ENCODE data around the gene GAREM1. TPM values are rescaled to one million over a fixed set of nuclear protein-coding genes. Genes with fewer than 3 reads are reported as not detected.

Gene GAREM1
- total RNA-seq, 1 donor from 2014 or later: 5.2 TPM

- Histone ChIP-seq H3K27ac (ENCODE audit: low read depth, low read length) (no peak overlapping the region), H3K4me3 (ENCODE audit: low read length in 3 of 3) (no peak overlapping the region), H3K27me3 (ENCODE audit: control insufficient read depth in 3 of 3, insufficient read depth in 3 of 3, low read length in 3 of 3) (no peaks in the 10 kb centered on the region), H3K4me1 (ENCODE audit: control insufficient read depth in 3 of 3, insufficient read depth in 3 of 3, low read length in 3 of 3) (no peaks in the 10 kb centered on the region), H3K9me3 (ENCODE audit: control insufficient read depth in 3 of 3, low read length in 3 of 3) (no peaks in the 10 kb centered on the region), H3K9ac (ENCODE audit: low read depth in 1 of 3, low read length in 3 of 3) (no peak overlapping the region), H3K36me3 (ENCODE audit: control insufficient read depth in 3 of 3, insufficient read depth in 3 of 3, low read length in 3 of 3) (no peaks in the 10 kb centered on the region)
Observed at GRCh38 chr18:32362484-32362883, 108.2 kb downstream of the GAREM1 start.

GRCh38 chr18:32360682-32361345 is 109.9 kb downstream of the GAREM1 start:
- Histone ChIP-seq H3K9ac (ENCODE audit: low read depth in 1 of 3, low read length in 3 of 3) (no peak overlapping the region), H3K36me3 (ENCODE audit: control insufficient read depth in 3 of 3, insufficient read depth in 3 of 3, low read length in 3 of 3) (no peaks in the 10 kb centered on the region), H3K4me3 (ENCODE audit: low read length in 3 of 3) (no peak overlapping the region), H3K27ac (ENCODE audit: low read depth, low read length) (no peak overlapping the region), H3K4me1 (ENCODE audit: control insufficient read depth in 3 of 3, insufficient read depth in 3 of 3, low read length in 3 of 3) (no peaks in the 10 kb centered on the region), H3K9me3 (ENCODE audit: control insufficient read depth in 3 of 3, low read length in 3 of 3) (no peaks in the 10 kb centered on the region), H3K27me3 (ENCODE audit: control insufficient read depth in 3 of 3, insufficient read depth in 3 of 3, low read length in 3 of 3) (no peaks in the 10 kb centered on the region)

- Histone ChIP-seq H3K36me3 (ENCODE audit: control insufficient read depth in 3 of 3, insufficient read depth in 3 of 3, low read length in 3 of 3) (no peaks in the 10 kb centered on the region), H3K4me1 (ENCODE audit: control insufficient read depth in 3 of 3, insufficient read depth in 3 of 3, low read length in 3 of 3) (no peaks in the 10 kb centered on the region), H3K27me3 (ENCODE audit: control insufficient read depth in 3 of 3, insufficient read depth in 3 of 3, low read length in 3 of 3) (no peaks in the 10 kb centered on the region), H3K9me3 (ENCODE audit: control insufficient read depth in 3 of 3, low read length in 3 of 3) (no peaks in the 10 kb centered on the region), H3K4me3 (ENCODE audit: low read length in 3 of 3) (no peak overlapping the region), H3K9ac (ENCODE audit: low read depth in 1 of 3, low read length in 3 of 3) (no peak overlapping the region), H3K27ac (ENCODE audit: low read depth, low read length) (no peak overlapping the region)
Observed at GRCh38 chr18:32358529-32358928, 112.2 kb downstream of the GAREM1 start.

GRCh38 chr18:32358075-32358474 is 112.6 kb downstream of the GAREM1 start:
- no peaks in the 10 kb centered on the region for H3K9me3 ChIP-seq (ENCODE audit: control insufficient read depth in 3 of 3, low read length in 3 of 3)
- H3K36me3 ChIP-seq (ENCODE audit: control insufficient read depth in 3 of 3, insufficient read depth in 3 of 3, low read length in 3 of 3): no peaks in the 10 kb centered on the region
- no peak overlapping the region for H3K4me3 ChIP-seq (ENCODE audit: low read length in 3 of 3)
- H3K27me3 ChIP-seq (ENCODE audit: control insufficient read depth in 3 of 3, insufficient read depth in 3 of 3, low read length in 3 of 3): no peaks in the 10 kb centered on the region
- H3K27ac ChIP-seq (ENCODE audit: low read depth, low read length): no peak overlapping the region
- no peak overlapping the region for H3K9ac ChIP-seq (ENCODE audit: low read depth in 1 of 3, low read length in 3 of 3)
- no peaks in the 10 kb centered on the region for H3K4me1 ChIP-seq (ENCODE audit: control insufficient read depth in 3 of 3, insufficient read depth in 3 of 3, low read length in 3 of 3)

- Histone ChIP-seq H3K9ac (ENCODE audit: low read depth in 1 of 3, low read length in 3 of 3) (no peak overlapping the region), H3K27me3 (ENCODE audit: control insufficient read depth in 3 of 3, insufficient read depth in 3 of 3, low read length in 3 of 3) (no peaks in the 10 kb centered on the region), H3K4me3 (ENCODE audit: low read length in 3 of 3) (no peak overlapping the region), H3K4me1 (ENCODE audit: control insufficient read depth in 3 of 3, insufficient read depth in 3 of 3, low read length in 3 of 3) (no peaks in the 10 kb centered on the region), H3K9me3 (ENCODE audit: control insufficient read depth in 3 of 3, low read length in 3 of 3) (no peaks in the 10 kb centered on the region), H3K36me3 (ENCODE audit: control insufficient read depth in 3 of 3, insufficient read depth in 3 of 3, low read length in 3 of 3) (no peaks in the 10 kb centered on the region), H3K27ac (ENCODE audit: low read depth, low read length) (no peak overlapping the region)
Observed at GRCh38 chr18:32355896-32356295, 114.8 kb downstream of the GAREM1 start.

- Histone ChIP-seq H3K4me1 (ENCODE audit: control insufficient read depth in 3 of 3, insufficient read depth in 3 of 3, low read length in 3 of 3) (peaks cover 0 to 6% (median 3%) of the 10 kb centered on the region in 3 donors), H3K9ac (ENCODE audit: low read depth in 1 of 3, low read length in 3 of 3) (no peak overlapping the region), H3K27me3 (ENCODE audit: control insufficient read depth in 3 of 3, insufficient read depth in 3 of 3, low read length in 3 of 3) (no peaks in the 10 kb centered on the region), H3K9me3 (ENCODE audit: control insufficient read depth in 3 of 3, low read length in 3 of 3) (no peaks in the 10 kb centered on the region), H3K27ac (ENCODE audit: low read depth, low read length) (no peak overlapping the region), H3K4me3 (ENCODE audit: low read length in 3 of 3) (no peak overlapping the region), H3K36me3 (ENCODE audit: control insufficient read depth in 3 of 3, insufficient read depth in 3 of 3, low read length in 3 of 3) (no peaks in the 10 kb centered on the region)
Observed at GRCh38 chr18:32354518-32354917, 116.2 kb downstream of the GAREM1 start.

GRCh38 chr18:32353257-32353656 is 117.4 kb downstream of the GAREM1 start:
- Histone ChIP-seq H3K27ac (ENCODE audit: low read depth, low read length) (no peak overlapping the region), H3K9ac (ENCODE audit: low read depth in 1 of 3, low read length in 3 of 3) (no peak overlapping the region), H3K9me3 (ENCODE audit: control insufficient read depth in 3 of 3, low read length in 3 of 3) (no peaks in the 10 kb centered on the region), H3K36me3 (ENCODE audit: control insufficient read depth in 3 of 3, insufficient read depth in 3 of 3, low read length in 3 of 3) (no peaks in the 10 kb centered on the region), H3K27me3 (ENCODE audit: control insufficient read depth in 3 of 3, insufficient read depth in 3 of 3, low read length in 3 of 3) (no peaks in the 10 kb centered on the region), H3K4me3 (ENCODE audit: low read length in 3 of 3) (no peak overlapping the region), H3K4me1 (ENCODE audit: control insufficient read depth in 3 of 3, insufficient read depth in 3 of 3, low read length in 3 of 3) (peaks cover 0 to 6% (median 3%) of the 10 kb centered on the region in 3 donors)

- peak overlapping the region; percentile 40 for H3K27ac ChIP-seq (ENCODE audit: low read depth, low read length)
- no peak overlapping the region for H3K4me3 ChIP-seq (ENCODE audit: low read length in 3 of 3)
- H3K9ac ChIP-seq (ENCODE audit: low read depth in 1 of 3, low read length in 3 of 3): no peak overlapping the region
- H3K27me3 ChIP-seq (ENCODE audit: control insufficient read depth in 3 of 3, insufficient read depth in 3 of 3, low read length in 3 of 3): no peaks in the 10 kb centered on the region
- peaks cover 0 to 11% (median 3%) of the 10 kb centered on the region in 3 donors for H3K4me1 ChIP-seq (ENCODE audit: control insufficient read depth in 3 of 3, insufficient read depth in 3 of 3, low read length in 3 of 3)
- no peaks in the 10 kb centered on the region for H3K9me3 ChIP-seq (ENCODE audit: control insufficient read depth in 3 of 3, low read length in 3 of 3)
- no peaks in the 10 kb centered on the region for H3K36me3 ChIP-seq (ENCODE audit: control insufficient read depth in 3 of 3, insufficient read depth in 3 of 3, low read length in 3 of 3)
Observed at GRCh38 chr18:32351032-32351431, 119.7 kb downstream of the GAREM1 start.

- H3K4me3 ChIP-seq (ENCODE audit: low read length in 3 of 3): no peak overlapping the region
- no peaks in the 10 kb centered on the region for H3K9me3 ChIP-seq (ENCODE audit: control insufficient read depth in 3 of 3, low read length in 3 of 3)
Observed at GRCh38 chr18:32349728-32350395, 120.8 kb downstream of the GAREM1 start.

GRCh38 chr18:32346671-32347070 is 124.0 kb downstream of the GAREM1 start:
- H3K27me3 ChIP-seq (ENCODE audit: control insufficient read depth in 3 of 3, insufficient read depth in 3 of 3, low read length in 3 of 3): no peaks in the 10 kb centered on the region
- no peak overlapping the region for H3K27ac ChIP-seq (ENCODE audit: low read depth, low read length)
- H3K9me3 ChIP-seq (ENCODE audit: control insufficient read depth in 3 of 3, low read length in 3 of 3): no peaks in the 10 kb centered on the region
- peaks cover 6 to 23% (median 11%) of the 10 kb centered on the region in 3 donors for H3K4me1 ChIP-seq (ENCODE audit: control insufficient read depth in 3 of 3, insufficient read depth in 3 of 3, low read length in 3 of 3)
- H3K36me3 ChIP-seq (ENCODE audit: control insufficient read depth in 3 of 3, insufficient read depth in 3 of 3, low read length in 3 of 3): no peaks in the 10 kb centered on the region
- peak overlapping the region in 2 of 3 donors; percentile 34 to 51 for H3K9ac ChIP-seq (ENCODE audit: low read depth in 1 of 3, low read length in 3 of 3)
- no peak overlapping the region for H3K4me3 ChIP-seq (ENCODE audit: low read length in 3 of 3)

More at GRCh38 chr18:32349728-32350395, 120.8 kb downstream of the GAREM1 start:
- Histone ChIP-seq H3K27ac (ENCODE audit: low read depth, low read length) (peak overlapping the region; percentile 40), H3K9ac (ENCODE audit: low read depth in 1 of 3, low read length in 3 of 3) (peak overlapping the region in 1 of 3 donors; percentile 21), H3K27me3 (ENCODE audit: control insufficient read depth in 3 of 3, insufficient read depth in 3 of 3, low read length in 3 of 3) (no peaks in the 10 kb centered on the region), H3K36me3 (ENCODE audit: control insufficient read depth in 3 of 3, insufficient read depth in 3 of 3, low read length in 3 of 3) (no peaks in the 10 kb centered on the region), H3K4me1 (ENCODE audit: control insufficient read depth in 3 of 3, insufficient read depth in 3 of 3, low read length in 3 of 3) (peaks cover 0 to 11% (median 3%) of the 10 kb centered on the region in 3 donors)
